ENCODE results near the gene LDLRAD4.

The LDLRAD4 gene

GRCh38 chr18:13583576-13584550 is 365.3 kb downstream of the LDLRAD4 start:
- ATAC-seq, result no peak
- no peak for TF ChIP-seq ISL1 (CRISPR knock-in tag; IDR thresholded peaks at IDR 0.05)

- no peak; the same call in 2 of the 3 replicates for ATAC-seq
- TF ChIP-seq ZNF565 (CRISPR knock-in tag; conservative IDR thresholded peaks at IDR 0.05; ENCODE audit: low read depth) (no peak), TSHZ2 (CRISPR knock-in tag; IDR thresholded peaks at IDR 0.05) (no peak), BACH2 (CRISPR knock-in tag; IDR thresholded peaks at IDR 0.05; ENCODE audit: borderline replicate concordance) (no peak), TOX (CRISPR knock-in tag; IDR thresholded peaks at IDR 0.05; ENCODE audit: borderline replicate concordance) (no peak), CREB5 (CRISPR knock-in tag; IDR thresholded peaks at IDR 0.05; ENCODE audit: low read depth) (no peak), PATZ1 (CRISPR knock-in tag; IDR thresholded peaks at IDR 0.05; ENCODE audit: borderline replicate concordance) (no peak), OSR1 (CRISPR knock-in tag; IDR thresholded peaks at IDR 0.05) (no peak), ZC3H10 (CRISPR knock-in tag; IDR thresholded peaks at IDR 0.05) (no peak), CSRNP3 (CRISPR knock-in tag; IDR thresholded peaks at IDR 0.05) (no peak), ZFP30 (CRISPR knock-in tag; IDR thresholded peaks at IDR 0.05) (no peak), SNAI2 (CRISPR knock-in tag; IDR thresholded peaks at IDR 0.05) (no peak), GLIS3 (CRISPR knock-in tag; IDR thresholded peaks at IDR 0.05) (no peak)
These were observed 366.3 kb downstream of the LDLRAD4 start for GRCh38 chr18:13584825-13585224.

GRCh38 chr18:13585379-13586153 is 367.0 kb downstream of the LDLRAD4 start:
- no peak for ATAC-seq
- TF ChIP-seq TCF4 (CRISPR knock-in tag; IDR thresholded peaks at IDR 0.05; ENCODE audit: borderline replicate concordance), result peak; percentile 71; the same call in 1 of the 2 replicates
- TF ChIP-seq ZNF70 (CRISPR knock-in tag; IDR thresholded peaks at IDR 0.05), result no peak

- ATAC-seq, result no peak
- TF ChIP-seq TSHZ2 (CRISPR knock-in tag; IDR thresholded peaks at IDR 0.05) (no peak), PATZ1 (CRISPR knock-in tag; IDR thresholded peaks at IDR 0.05; ENCODE audit: borderline replicate concordance) (no peak), CSRNP3 (CRISPR knock-in tag; IDR thresholded peaks at IDR 0.05) (no peak), CREB5 (CRISPR knock-in tag; IDR thresholded peaks at IDR 0.05; ENCODE audit: low read depth) (no peak), RARB (CRISPR knock-in tag; IDR thresholded peaks at IDR 0.05) (no peak), ARNTL (CRISPR knock-in tag; IDR thresholded peaks at IDR 0.05; ENCODE audit: borderline replicate concordance, low read depth) (no peak), BACH2 (CRISPR knock-in tag; IDR thresholded peaks at IDR 0.05; ENCODE audit: borderline replicate concordance) (no peak)
These were observed 368.4 kb downstream of the LDLRAD4 start for GRCh38 chr18:13587001-13587400.

Data from SK-N-SH treated with all-trans-retinoic acid at 6 μM for 48 hours (cell line).